GM19395 (cell line): ENCODE data around the gene RABGAP1L.
"Not testable (repeated sequence)": the region's sequence is repeated elsewhere in the genome, so short reads cannot be mapped to it uniquely, and the experiment has no call there.

ENCODE experiments used
- ATAC-seq: cut with Tn5 transposase; IDR thresholded peaks from one replicate; pipeline ENCODE4 v1.9.1; 2021; ENCODE audit warnings: mild to moderate bottlenecking, moderate library complexity; ENCODE audit not compliant: unreplicated experiment

RABGAP1L gene

DNA sequence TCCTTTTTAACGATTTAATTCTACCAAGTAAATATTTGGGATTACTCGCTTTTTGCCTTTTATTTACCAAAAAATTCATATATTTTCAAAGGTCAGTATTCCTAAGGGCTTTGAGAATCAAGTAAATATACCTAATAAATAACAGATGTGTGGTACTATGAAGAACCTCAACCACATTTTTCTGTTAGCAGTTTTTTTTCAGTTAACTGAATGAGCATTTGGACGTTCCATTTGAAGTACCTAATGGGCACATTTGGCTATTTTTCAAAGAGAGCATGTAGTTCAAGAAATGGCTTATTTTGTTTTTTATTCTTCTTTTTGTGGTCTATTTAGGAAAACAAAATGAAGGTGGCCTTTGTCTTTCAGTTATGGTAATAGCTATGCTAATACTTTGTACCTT lies 541.5 kb downstream of the RABGAP1L start:
- no peak for ATAC-seq

DNA sequence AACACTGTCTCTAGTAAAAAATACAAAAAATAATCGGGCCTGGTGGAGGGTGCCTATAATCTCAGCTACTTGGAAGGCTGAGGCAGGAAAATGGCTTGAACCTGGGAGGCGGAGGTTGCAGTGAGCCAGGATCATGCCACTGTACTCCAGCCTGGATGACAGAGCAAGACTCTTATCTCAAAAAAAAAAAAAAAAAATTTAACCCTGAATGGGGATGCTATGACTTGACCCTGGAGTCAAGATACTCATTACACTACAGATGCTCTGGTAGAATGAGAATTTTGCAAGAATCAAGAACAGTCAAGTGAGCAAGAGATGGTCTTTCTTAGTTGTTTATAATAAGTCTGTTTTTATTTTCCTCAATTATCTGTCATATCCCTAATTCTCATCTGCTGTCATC lies 542.2 kb downstream of the RABGAP1L start:
- ATAC-seq = no peak

DNA sequence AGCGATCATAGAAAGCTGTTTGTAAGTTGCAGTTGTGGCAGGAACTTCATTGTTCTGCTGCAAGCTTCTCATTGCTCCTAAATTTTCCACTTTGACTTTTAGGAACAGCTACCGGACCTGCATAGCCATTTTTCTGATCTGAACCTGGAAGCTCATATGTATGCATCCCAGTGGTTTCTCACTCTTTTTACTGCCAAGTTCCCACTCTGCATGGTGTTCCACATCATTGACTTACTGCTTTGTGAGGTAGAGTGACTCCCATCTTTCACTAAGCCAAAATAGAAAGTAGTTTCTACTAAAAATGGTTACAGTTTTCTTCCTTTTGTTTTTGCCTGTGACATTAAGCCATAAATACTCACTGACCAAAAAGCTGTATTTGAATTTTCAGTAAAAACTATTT lies 542.7 kb downstream of the RABGAP1L start:
- no peak for ATAC-seq

DNA sequence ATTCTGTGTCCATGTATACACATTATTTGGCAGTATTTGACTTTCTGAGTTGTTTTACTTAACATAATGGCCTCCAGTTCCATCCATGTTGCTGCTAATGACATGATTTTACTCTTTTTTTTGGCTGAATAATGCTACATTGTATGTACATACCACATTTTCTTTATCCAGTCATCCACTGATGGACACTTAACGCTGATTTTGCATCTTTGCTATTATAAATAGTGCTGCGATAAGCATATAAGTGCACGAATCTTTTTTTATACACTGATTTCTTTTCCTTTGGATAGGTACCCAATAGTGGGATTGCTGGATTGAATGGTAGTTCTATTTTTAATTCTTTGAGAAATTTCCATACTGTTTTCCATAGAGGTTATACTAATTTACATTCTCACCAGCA lies 544.0 kb downstream of the RABGAP1L start:
- no peak for ATAC-seq

DNA sequence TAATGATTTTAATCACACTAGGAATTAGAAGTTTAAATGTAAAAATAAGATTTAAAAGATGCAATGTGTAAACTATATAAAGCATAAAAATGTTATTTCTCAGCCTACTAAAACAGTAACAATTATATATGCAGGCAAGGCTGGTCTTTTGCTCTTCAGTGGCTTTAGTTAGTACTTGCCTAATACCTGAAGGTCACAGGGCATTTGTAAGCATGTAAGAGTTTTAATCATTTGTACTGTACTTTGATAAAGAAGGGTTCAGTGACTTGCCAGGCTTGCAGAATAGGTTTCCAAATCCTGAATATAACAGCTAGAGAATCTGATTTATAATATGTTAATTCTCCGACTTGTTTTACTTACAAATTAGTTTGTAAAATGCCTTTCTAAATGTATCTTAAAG lies 545.0 kb downstream of the RABGAP1L start:
- no peak for ATAC-seq

DNA sequence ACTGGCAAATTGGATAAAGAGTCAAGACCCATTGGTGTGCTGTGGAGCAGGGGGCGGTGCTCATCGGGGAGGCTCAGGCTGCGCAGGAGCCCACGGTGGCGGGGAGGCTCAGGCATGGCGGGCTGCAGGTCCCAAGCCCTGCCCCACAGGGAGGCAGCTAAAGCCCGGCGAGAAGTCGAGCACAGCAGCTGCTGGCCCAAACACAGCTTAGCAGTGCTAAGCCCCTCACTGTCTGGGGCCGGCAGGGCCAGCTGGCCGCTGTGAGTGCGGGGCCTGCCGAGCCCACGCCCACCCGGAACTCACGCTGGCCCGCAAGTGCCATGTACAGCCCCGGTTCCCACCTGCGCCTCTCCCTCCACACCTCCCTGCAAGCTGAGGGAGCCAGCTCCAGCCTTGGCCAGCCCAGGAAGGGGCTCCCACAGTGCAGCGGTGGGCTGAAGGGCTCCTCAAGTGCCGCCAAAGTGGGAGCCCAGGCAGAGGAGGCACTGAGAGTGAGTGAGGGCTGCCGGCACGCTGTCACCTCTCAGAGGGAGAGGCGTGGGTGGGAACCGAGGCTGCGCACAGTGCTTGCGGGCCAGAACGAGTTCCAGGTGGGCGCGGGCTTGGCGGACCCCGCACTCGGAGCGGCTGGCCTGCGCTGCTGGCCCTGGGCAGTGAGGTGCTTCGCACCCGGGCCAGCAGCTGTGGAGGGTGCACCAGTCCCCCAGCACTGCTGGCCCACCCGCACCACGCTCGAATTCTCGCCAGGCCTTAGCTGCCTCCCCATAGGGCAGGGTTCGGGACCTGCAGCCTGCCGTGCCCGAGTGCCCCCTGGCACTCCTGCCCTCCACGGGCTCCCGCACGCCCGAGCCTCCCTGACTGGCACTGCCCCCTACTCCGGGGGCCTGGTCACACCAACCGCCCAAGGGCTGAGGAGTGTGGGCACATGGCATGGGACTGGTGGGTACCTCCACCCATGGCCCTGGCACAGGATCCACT lies 551.8 kb downstream of the RABGAP1L start:
- no peak for ATAC-seq

DNA sequence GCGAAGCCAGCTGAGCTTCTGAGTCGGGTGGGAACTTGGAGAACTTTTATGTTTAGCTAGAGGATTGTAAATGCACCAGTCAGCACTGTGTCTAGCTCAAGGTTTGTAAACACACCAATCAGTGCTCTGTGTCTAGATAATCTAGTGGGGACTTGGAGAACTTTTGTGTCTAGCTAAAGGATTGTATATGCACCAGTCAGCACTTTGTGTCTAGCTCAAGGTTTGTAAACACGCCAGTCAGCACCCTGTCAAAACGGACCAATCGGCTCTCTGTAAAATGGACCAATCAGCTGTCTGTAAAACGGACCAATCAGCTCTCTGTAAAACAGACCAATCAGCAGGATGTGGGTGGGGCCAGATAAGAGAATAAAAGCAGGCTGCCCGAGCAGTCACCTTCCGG lies 552.5 kb downstream of the RABGAP1L start:
- ATAC-seq = not testable (repeated sequence)

DNA sequence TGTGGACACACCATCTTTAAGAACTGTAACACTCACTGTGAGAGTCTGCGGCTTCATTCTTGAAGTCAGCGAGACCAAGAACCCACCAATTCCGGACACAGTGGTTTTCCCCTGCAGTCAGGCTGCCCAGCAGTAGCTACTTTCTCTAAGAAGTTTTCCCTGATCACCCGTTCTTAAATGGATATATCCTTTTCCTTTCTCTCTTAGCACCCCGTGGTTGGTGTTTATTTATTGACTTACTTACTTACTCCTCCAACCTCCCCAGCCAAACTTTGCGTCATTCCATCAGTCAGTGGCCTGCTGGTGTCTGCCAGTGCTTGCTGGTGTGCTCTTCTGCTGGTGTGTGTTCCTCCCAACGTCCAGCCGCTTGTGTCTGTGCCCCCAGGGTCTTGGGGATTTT lies 553.2 kb downstream of the RABGAP1L start:
- ATAC-seq = no peak

DNA sequence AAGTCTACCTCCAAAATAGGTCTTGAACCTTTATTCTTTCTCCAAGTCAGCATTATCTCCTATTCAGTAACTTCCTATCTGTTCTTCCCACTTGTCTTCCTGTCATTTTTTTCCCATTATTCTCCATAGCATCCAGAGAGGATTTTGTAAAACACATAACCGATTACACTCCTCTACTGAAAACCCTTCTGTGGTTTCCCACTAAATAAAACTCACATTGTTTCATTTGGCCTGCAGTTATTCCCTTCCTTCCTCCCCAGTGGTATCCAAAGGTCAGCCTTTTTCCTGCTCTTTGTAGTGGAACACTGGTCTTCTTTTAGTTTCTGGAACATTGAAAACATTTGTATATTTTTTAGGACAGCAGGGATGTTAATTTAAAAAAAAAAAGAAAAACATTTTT lies 554.5 kb downstream of the RABGAP1L start:
- no peak for ATAC-seq

DNA sequence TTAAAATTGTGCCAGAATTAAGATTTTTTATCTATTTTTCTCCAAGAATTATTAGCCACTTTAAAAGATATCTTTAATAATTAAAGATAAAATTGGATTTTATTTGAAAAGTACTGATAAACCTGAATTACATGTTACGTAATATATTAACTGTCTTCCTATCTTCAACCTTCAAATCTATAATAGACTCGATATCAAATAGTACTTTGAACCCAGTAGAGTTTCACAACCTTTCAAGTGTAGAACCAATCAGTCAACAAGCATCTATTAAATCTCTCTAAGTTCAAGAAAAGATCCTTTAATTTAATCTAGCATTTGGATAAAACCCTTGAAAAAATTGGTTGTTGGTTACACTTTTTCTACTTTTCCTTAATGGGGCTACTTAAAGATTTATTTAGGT lies 559.9 kb downstream of the RABGAP1L start:
- no peak for ATAC-seq

DNA sequence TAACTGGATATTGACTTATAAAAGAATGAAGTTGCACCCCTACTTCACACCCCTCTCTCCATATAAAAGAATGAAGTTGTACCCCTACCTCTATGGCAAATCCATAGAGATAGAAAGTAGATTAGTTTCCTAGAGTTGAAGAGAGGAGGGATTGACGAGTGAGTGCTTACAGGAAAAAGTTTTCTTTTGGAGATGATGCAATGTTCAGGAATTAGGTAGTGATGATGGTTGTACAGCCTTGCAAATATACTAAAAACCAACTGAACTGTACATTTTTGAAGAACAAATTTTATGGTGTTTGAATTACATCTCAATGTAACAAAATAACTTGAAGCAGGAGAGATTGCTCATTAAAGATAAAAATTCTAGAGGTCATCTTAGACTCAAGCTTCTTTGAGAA lies 561.3 kb downstream of the RABGAP1L start:
- no peak for ATAC-seq

DNA sequence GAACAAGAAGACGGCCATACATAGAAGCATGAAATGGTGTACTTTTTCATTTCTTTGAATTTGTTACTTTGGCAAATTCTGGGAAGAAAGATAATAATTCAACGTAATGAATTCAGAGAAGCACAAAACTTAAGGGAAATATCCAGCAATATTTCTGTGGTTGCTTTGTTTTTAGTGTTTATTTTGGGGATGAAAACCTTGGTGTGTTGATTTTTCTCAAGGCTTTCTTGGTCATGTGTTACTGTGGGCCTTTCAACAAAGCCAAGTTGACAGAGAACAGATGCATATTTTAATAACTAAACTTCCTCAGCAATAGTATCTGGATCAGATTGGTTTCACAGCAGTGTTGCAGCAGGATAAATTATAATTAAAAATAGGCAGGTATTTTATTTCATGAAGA lies 561.9 kb downstream of the RABGAP1L start:
- no peak for ATAC-seq

DNA sequence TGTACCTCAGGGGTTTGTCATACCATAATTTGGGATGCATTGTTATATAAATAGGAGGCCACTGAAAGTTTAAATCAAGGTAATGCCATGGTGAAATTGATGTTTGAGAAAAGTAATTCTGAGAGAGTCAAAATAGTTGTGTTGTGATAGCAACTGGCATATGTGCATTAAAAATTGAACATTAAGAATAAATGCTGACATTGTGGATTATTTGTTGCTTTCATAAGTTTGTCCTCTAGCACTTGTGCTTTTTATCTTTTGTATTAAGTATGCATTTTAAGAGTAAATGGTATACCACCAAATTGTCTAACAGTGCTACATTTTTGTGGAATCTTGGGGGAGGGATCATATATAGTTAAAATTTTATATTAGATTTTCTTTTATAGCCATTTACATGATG lies 564.5 kb downstream of the RABGAP1L start:
- no peak for ATAC-seq

DNA sequence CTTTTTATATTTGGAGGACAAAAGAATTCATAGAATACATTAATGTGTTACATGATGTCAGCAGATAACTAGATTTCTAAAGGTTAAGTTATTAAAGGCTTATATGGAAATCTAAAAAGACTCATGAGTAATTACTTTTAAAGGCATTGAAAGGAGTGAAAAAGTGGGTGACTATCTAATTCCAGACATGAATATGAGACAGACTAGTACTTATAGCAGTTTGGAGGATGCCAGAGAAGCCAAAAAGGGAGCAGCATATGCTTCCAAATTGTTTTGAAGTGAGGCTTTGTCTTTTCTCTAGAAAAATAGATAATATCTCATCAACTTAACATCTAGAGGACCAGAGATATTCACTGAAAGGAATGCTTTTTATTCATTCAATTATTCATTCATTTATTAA lies 564.9 kb downstream of the RABGAP1L start:
- ATAC-seq = no peak

DNA sequence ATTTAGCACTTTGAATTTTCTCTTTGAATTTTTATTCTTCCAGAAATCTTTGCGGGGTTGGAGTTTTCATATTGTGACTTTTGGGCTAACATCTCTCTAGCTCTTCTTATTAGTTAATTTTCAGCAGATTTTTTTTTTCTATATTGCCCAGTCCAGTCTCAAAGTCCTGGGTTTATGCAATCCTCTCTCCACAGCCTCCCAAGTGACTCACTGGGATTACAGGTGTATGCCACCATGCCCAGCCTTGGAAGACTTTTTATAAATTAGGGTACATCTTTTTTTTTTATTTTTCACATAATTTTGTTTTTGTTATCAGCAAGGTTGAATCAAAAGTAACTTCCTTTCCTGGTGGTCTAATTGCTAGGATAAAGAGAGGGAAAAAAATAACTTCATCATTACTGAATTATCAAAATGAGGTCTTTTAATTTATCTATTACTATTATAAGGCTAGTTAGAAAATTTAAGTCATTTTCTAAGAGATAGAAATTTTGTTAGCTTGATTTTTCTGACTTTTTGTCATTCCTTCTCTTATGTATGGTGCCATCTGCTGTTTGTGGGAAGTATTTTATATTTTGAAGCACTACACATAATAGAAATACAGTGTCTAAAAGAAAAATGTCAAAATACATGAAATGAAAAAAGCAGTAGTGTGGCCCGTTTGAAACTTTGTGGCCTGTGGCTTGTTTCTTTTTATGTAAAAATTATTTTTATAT lies 567.0 kb downstream of the RABGAP1L start:
- ATAC-seq = no peak

DNA sequence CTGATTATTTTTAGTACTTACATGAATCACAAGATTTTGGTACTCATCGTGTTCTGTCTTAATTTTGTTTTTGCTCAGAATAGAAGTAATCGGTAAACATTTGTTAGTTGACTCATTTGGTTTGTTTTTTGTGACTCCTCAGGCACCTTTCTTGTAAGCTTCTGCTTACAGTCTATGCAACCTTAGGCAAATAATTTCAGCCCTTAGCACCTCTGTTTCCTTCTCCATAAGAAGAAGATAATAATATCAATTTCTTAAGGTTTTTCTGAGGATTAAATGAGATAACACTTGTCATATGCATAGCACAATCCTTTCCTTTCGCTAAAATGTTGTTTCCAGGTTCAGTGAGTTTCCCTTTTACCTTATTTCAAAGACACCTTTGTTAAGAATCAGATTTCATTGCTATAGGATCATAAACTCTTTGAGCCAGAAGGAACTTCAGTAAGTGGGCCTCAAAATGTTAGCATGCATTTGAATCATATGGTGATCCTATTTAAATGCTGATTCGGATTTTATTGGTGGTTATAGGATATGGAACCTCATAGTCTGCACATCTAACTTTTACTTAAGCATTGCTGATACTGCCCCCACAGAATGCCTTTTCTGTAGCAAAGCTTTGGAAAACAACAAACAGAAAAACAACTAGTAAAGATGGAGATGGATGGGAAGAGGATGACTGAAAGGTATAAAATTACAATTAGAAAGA lies 567.7 kb downstream of the RABGAP1L start:
- no peak for ATAC-seq

DNA sequence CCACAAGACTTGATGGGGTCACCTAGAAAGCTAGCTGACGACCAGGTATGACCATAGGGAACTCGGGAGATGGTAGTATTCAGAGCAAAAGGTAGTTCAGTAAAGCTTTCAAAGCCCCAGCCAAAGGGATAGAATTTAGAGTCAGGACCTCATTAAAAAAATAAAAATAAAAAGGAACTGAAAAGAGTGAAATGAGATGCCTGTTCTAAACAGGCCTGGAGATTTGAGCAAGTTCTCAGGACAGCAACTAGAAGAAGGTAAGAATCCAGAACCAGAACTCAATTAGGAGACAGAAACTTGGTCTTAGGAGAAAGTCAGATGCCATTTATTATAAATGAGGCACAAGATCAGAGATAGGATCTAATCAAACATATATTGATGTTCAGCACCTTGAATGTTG lies 575.0 kb downstream of the RABGAP1L start:
- ATAC-seq = no peak

DNA sequence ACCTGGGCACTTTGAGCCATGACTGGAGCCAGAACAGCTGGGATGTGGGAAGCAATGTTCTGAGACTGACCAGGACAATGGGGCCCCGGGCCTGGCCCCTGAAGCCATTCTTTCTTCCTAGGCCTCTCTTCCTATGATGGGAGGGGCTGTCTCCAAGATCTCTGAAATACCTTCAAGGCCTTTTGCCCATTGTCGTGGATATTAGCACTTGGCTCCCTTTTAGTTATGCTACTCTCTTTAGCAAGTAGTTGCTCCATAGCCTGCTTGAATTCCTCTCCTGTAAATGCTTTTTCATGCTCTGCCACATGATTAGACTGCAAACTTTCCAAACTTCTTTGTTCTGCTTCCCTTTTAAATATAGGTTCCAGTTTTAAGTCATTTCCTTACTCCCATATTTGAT lies 577.5 kb downstream of the RABGAP1L start:
- no peak for ATAC-seq

DNA sequence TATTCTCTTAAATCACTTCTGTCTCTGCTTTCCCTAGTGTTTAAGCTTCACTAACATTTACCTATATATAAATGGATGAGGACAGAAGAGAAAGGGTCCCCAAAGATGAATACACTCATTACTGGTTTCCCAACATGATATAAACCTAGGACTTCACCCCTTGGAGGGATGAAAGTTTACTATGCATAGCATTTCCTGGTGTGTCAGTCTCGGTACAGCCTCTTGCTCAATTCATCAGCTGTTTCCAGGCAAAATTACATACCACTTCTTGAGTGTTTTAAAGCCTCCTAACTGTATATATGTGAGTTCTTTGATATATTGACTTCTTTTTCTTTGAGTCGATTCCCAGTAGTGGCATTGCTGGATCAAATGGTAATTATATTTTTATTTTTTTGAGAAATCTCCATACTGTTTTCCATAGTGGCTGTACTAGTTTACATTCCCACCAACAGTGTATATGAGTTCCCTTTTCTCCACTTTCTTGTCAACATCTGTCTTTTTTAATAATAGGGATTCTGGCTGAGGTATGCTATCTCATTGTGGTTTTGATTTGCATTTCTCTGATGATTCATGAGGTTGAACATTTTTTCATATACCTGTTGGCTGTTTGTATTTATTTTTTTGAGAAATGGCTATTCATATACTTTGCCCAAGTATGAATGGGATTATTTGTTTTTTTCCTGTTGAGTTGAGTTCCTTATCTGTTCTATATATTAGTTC lies 581.1 kb downstream of the RABGAP1L start:
- no peak for ATAC-seq

DNA sequence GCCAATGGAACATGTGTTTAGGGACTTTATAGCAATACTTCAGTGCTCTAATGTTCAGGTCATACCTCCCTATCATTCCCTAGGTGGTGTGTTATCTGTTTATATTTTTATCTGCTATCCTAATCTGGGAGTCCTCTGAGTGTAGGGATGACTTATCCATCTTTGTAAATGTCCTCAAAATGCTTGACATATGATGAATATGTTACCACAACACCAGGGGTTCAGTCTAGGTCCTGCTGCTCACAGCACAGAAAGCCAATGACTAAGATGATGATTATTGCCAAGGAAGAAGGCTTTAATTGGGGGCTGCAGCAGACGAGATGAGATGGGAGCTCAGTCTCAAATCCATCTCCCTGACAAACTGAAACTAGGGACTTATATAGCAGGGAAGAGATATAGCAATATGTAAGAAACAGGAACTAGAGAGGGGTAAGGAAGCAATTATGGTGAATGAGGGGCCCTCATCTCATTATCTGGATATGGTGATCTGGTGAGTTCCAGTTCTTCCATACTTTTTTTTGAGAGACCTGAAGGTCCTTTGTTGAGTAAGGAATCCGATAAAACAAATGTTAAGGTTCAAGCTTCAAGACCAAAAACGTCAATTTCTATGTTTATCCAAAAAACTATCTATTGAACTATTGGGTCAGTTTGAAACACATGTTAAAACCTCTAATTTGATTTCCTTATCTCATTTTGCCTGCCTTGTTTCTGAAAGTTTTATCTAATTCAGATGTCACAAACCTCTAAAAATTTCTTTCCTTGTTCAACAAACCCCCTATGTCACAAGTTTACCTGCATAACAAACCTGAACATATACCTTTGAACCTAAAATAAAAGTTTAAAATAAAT lies 583.7 kb downstream of the RABGAP1L start:
- ATAC-seq = no peak
